ENCODE data around the gene LIX1L. TPM values are rescaled to one million over a fixed set of nuclear protein-coding genes. Genes with fewer than 3 reads are reported as not detected.

The LIX1L gene
- total and polyA plus RNA-seq, 2 of the 13 experiments (the other 11 are each of a cell fraction or from before 2014, with no cell fraction given) = 8.1 to 24.9 TPM

- TF ChIP-seq ZXDC (CRISPR knock-in tag; IDR thresholded peaks at IDR 0.05) (0 out of 2 replicates have a peak, but pooled peaks have one; percentile 19), ZHX1 (CRISPR knock-in tag; IDR thresholded peaks at IDR 0.05; ENCODE audit: low read depth) (no peak), NFE2L2 (IDR thresholded peaks at IDR 0.05; ENCODE audit: low read length) (no peak), RARA (CRISPR knock-in tag; IDR thresholded peaks at IDR 0.05) (0 out of 2 replicates have a peak, but pooled peaks have one; percentile 23), ARNT2 (CRISPR knock-in tag; IDR thresholded peaks at IDR 0.05; ENCODE audit: low read depth) (no peak), HNRNPL (IDR thresholded peaks at IDR 0.05; ENCODE audit: low read depth, low read length) (no peak), ZFAT (CRISPR knock-in tag; conservative IDR thresholded peaks at IDR 0.05) (no peak), RFX3 (CRISPR knock-in tag; IDR thresholded peaks at IDR 0.05) (no peak), ZNF879 (CRISPR knock-in tag; IDR thresholded peaks at IDR 0.05) (no peak), ZNF362 (CRISPR knock-in tag; IDR thresholded peaks at IDR 0.05; ENCODE audit: borderline replicate concordance) (no peak), CREBL2 (CRISPR knock-in tag; IDR thresholded peaks at IDR 0.05; ENCODE audit: borderline replicate concordance) (no peak), GMEB1 (CRISPR knock-in tag; IDR thresholded peaks at IDR 0.05; ENCODE audit: borderline replicate concordance) (no peak), TRIM24 (CRISPR knock-in tag; IDR thresholded peaks at IDR 0.05) (no peak), NAIF1 (CRISPR knock-in tag; IDR thresholded peaks at IDR 0.05; ENCODE audit: borderline replicate concordance) (no peak), TFDP2 (CRISPR knock-in tag; IDR thresholded peaks at IDR 0.05) (no peak), ZNF614 (CRISPR knock-in tag; IDR thresholded peaks at IDR 0.05; ENCODE audit: borderline replicate concordance) (no peak), MEF2D (CRISPR knock-in tag; IDR thresholded peaks at IDR 0.05) (peak; percentile 70; the same call in 1 of the 2 replicates), SMAD3 (CRISPR knock-in tag; IDR thresholded peaks at IDR 0.05) (no peak), ZBTB20 (CRISPR knock-in tag; IDR thresholded peaks at IDR 0.05; ENCODE audit: borderline replicate concordance, low read depth) (peak; percentile 78; the same call in 1 of the 2 replicates), DNMT3B (CRISPR knock-in tag; conservative IDR thresholded peaks at IDR 0.05) (no peak)
These were observed 2.8 kb upstream of the LIX1L start (continued) for GRCh38 chr1:145960468-145961108.

Measured in HepG2 (cell line).